Common myeloid progenitor, CD34-positive (primary cell): Measurements from ENCODE around the gene DPP8. TPM values are rescaled to one million over a fixed set of nuclear protein-coding genes. Genes with fewer than 3 reads are reported as not detected.

ENCODE experiments used
- CTCF ChIA-PET: fragments of 350-600 bp; sonication (Branson Sonifier 250); formaldehyde crosslinking; loops from one replicate; lab custom pipeline; 2021; ENCODE audit warnings: antibody characterized with exemption; lab: Charles Lee
- POLR2A ChIA-PET: fragments of 350-600 bp; sonication (Branson Sonifier 250); formaldehyde crosslinking; loops from one replicate; lab custom pipeline; 2021; ENCODE audit warnings: antibody characterized with exemption; lab: Charles Lee
- DNase-seq, 3 donors: peaks; one replicate each; pipeline versions ENCODE4 v3.0.0 to v3.0.0-alpha.2; 2013
- H3K27ac ChIP-seq, 2 experiments: 1 replicate in 1 of 2; 2 replicates in 1 of 2; pipeline ENCODE4 v1.7.0; 2013; ENCODE audit warnings: inconsistent platforms in 2 of 2, low read length in 2 of 2, mild to moderate bottlenecking in 2 of 2, low read depth in 1 of 2, moderate library complexity in 1 of 2; ENCODE audit not compliant: severe bottlenecking in 2 of 2, insufficient read depth in 1 of 2, poor library complexity in 1 of 2
- H3K27me3 ChIP-seq, 5 experiments: replicated peaks in 2 of 5; 1 replicate in 3 of 5; 2 replicates in 2 of 5; pipeline versions ENCODE4 v1.6.1 to v1.7.0; 2013; ENCODE audit warnings: low read length in 4 of 5, mild to moderate bottlenecking in 2 of 5, moderate library complexity in 2 of 5, inconsistent platforms in 1 of 5; ENCODE audit not compliant: insufficient read depth in 5 of 5, control insufficient read depth in 4 of 5
- H3K36me3 ChIP-seq, 4 experiments: 1 replicate in 2 of 4; 2 replicates in 2 of 4; pipeline versions ENCODE4 v1.6.1 to v1.7.0; 2013; ENCODE audit warnings: low read length in 3 of 4, control low read depth in 1 of 4, mild to moderate bottlenecking in 1 of 4; ENCODE audit not compliant: control insufficient read depth in 4 of 4, insufficient read depth in 4 of 4
- H3K4me1 ChIP-seq, 4 experiments: 1 replicate in 3 of 4; 2 replicates in 1 of 4; pipeline versions ENCODE4 v1.6.1 to v1.7.1; 2013; ENCODE audit warnings: low read length in 3 of 4, mild to moderate bottlenecking in 3 of 4, control low read depth in 1 of 4, inconsistent platforms in 1 of 4, moderate library complexity in 1 of 4; ENCODE audit not compliant: control insufficient read depth in 4 of 4, insufficient read depth in 4 of 4; ENCODE audit errors: control extremely low read depth in 1 of 4
- H3K4me3 ChIP-seq, 7 experiments: 1 replicate in 4 of 7; 2 replicates in 3 of 7; pipeline versions ENCODE4 v1.5.1 to v1.7.0; 2013; ENCODE audit warnings: mild to moderate bottlenecking in 7 of 7, low read length in 6 of 7, moderate library complexity in 6 of 7, inconsistent platforms in 2 of 7, low read depth in 2 of 7, control low read depth in 1 of 7; ENCODE audit not compliant: insufficient read depth in 4 of 7, control insufficient read depth in 1 of 7; ENCODE audit errors: extremely low read depth in 1 of 7
- H3K9me3 ChIP-seq, 5 experiments: 1 replicate in 4 of 5; 2 replicates in 1 of 5; pipeline versions ENCODE4 v1.6.1 to v1.7.1; 2013; ENCODE audit warnings: low read length in 4 of 5, mild to moderate bottlenecking in 2 of 5, inconsistent platforms in 1 of 5, low read depth in 1 of 5, moderate library complexity in 1 of 5; ENCODE audit not compliant: control insufficient read depth in 4 of 5, insufficient read depth in 2 of 5; ENCODE audit errors: control extremely low read depth in 1 of 5
- WGBS: methylation state at CpG from one replicate; pipeline ENCODE4 v1.1.5; 2013; ENCODE audit not compliant: insufficient coverage; 5-methylcytosine and 5-hydroxymethylcytosine counted together
- polyA plus RNA-seq: library from polyadenylated mRNA; unstranded; fragments of 120-200 nt; gene quantifications from one replicate; pipeline ENCODE4 v1.2.1, GENCODE V29; 2013

DPP8 gene
- polyA plus RNA-seq, result 26.2 TPM

- no peaks in the 10 kb centered on the region for H3K27me3 ChIP-seq
- peaks cover under 1 to 32% (median 5%) of the 10 kb centered on the region in 4 experiments for H3K36me3 ChIP-seq
- peaks cover 9 to 22% (median 14%) of the 10 kb centered on the region in 4 experiments for H3K4me1 ChIP-seq
- ChIA-PET CTCF (interaction anchor here (0.8 to 1.2 kb wide), 2 partner anchors 13 to 23 kb away, joined by 4 to 10 read pairs; partner anchors contain the start of gene HACD3), POLR2A (interaction anchor here (0.6 kb wide), 2 partner anchors 13 to 249 kb away, joined by 3 read pairs; no protein-coding TSS in a partner anchor)
- H3K27ac ChIP-seq, result peak within 1 kb of the TSS; percentile 67 to 95
- no peaks in the 10 kb centered on the region for H3K9me3 ChIP-seq
- WGBS, result 0% methylated on average over 70 of the region's 75 CpGs
- peak within 1 kb of the TSS; percentile 86 to 99 (median 93) for H3K4me3 ChIP-seq
- DNase-seq, result peak; percentile 96 to 97 (median 97)
Measured at GRCh38 chr15:65516997-65517865, at the start of gene DPP8. DPP8 (minus strand) TSS chr15:65517689; CDS start chr15:65512553, 5,136 bp downstream.

- H3K4me1 ChIP-seq, result no peaks in the 10 kb centered on the region
- H3K4me3 ChIP-seq, result no peak overlapping the region
- 90% methylated on average over 3 of the region's 6 CpGs for WGBS
- peaks cover 0 to 19% (median 9%) of the 10 kb centered on the region in 5 experiments for H3K9me3 ChIP-seq
- H3K36me3 ChIP-seq, result peaks cover 30 to 74% (median 53%) of the 10 kb centered on the region in 4 experiments
- H3K27ac ChIP-seq, result no peak overlapping the region
- ChIA-PET CTCF (no interaction called here), POLR2A (no interaction called here)
- no peaks in the 10 kb centered on the region for H3K27me3 ChIP-seq
- DNase-seq, result no peak
Measured at GRCh38 chr15:65561934-65562333, 44.4 kb upstream of the DPP8 start.

GRCh38 chr15:65559941-65560340 is 42.5 kb upstream of the DPP8 start:
- H3K27me3 ChIP-seq, result no peaks in the 10 kb centered on the region
- CTCF ChIA-PET, result no interaction called here
- POLR2A ChIA-PET, result interaction anchor here (0.6 kb wide), 1 partner anchor 845 kb away, joined by 3 read pairs; no protein-coding TSS in a partner anchor
- no peaks in the 10 kb centered on the region for H3K4me1 ChIP-seq
- H3K9me3 ChIP-seq, result peaks cover 0 to 5% (median 0%) of the 10 kb centered on the region in 5 experiments
- H3K27ac ChIP-seq, result no peak overlapping the region
- DNase-seq, result no peak
- peaks cover 24 to 76% (median 50%) of the 10 kb centered on the region in 4 experiments for H3K36me3 ChIP-seq
- no peak overlapping the region for H3K4me3 ChIP-seq

GRCh38 chr15:65558997-65559760 is 41.7 kb upstream of the DPP8 start:
- Histone ChIP-seq H3K9me3 (no peaks in the 10 kb centered on the region), H3K27ac (no peak overlapping the region), H3K27me3 (no peaks in the 10 kb centered on the region), H3K36me3 (peaks cover 16 to 80% (median 47%) of the 10 kb centered on the region in 4 experiments), H3K4me3 (no peak overlapping the region), H3K4me1 (no peaks in the 10 kb centered on the region)
- ChIA-PET CTCF (interaction anchor here (1.3 kb wide), 1 partner anchor 17 kb away, joined by 3 read pairs; no protein-coding TSS in a partner anchor), POLR2A (interaction anchor here (0.6 kb wide), 1 partner anchor 846 kb away, joined by 3 read pairs; no protein-coding TSS in a partner anchor)
- DNase-seq, result no peak
- WGBS, result 100% methylated on average over 2 of the region's 6 CpGs

- H3K36me3 ChIP-seq, result peaks cover 14 to 81% (median 44%) of the 10 kb centered on the region in 4 experiments
Measured at GRCh38 chr15:65558336-65558735, 40.8 kb upstream of the DPP8 start.

GRCh38 chr15:65556622-65557021 is 39.1 kb upstream of the DPP8 start:
- peaks cover 12 to 68% (median 34%) of the 10 kb centered on the region in 4 experiments for H3K36me3 ChIP-seq
- no peaks in the 10 kb centered on the region for H3K4me1 ChIP-seq
- ChIA-PET CTCF (interaction anchor here (0.6 kb wide), 1 partner anchor 136 kb away, joined by 3 read pairs; no protein-coding TSS in a partner anchor), POLR2A (no interaction called here)
- H3K4me3 ChIP-seq, result no peak overlapping the region
- no peak for DNase-seq
- no peaks in the 10 kb centered on the region for H3K9me3 ChIP-seq
- WGBS, result 92% methylated on average over 5 of the region's 7 CpGs
- no peak overlapping the region for H3K27ac ChIP-seq
- H3K27me3 ChIP-seq, result no peaks in the 10 kb centered on the region

More at GRCh38 chr15:65558336-65558735, 40.8 kb upstream of the DPP8 start:
- Histone ChIP-seq H3K27me3 (no peaks in the 10 kb centered on the region), H3K9me3 (no peaks in the 10 kb centered on the region), H3K27ac (no peak overlapping the region), H3K4me1 (no peaks in the 10 kb centered on the region), H3K4me3 (no peak overlapping the region)
- POLR2A ChIA-PET, result interaction anchor here (0.6 kb wide), 1 partner anchor 57 kb away, joined by 3 read pairs; no protein-coding TSS in a partner anchor
- CTCF ChIA-PET, result interaction anchor here (1.1 to 1.3 kb wide), 2 partner anchors 10 to 18 kb away, joined by 3 read pairs; no protein-coding TSS in a partner anchor
- 100% methylated on average over 4 of the region's 5 CpGs for WGBS
- DNase-seq, result no peak
